Measurements from ENCODE around the gene SDHAF2.
A peak's percentile ranks its signal among the peaks of the same experiment; 100 is the strongest.
"Not testable (repeated sequence)": the region's sequence is repeated elsewhere in the genome, so short reads cannot be mapped to it uniquely, and the experiment has no call there.

The SDHAF2 gene

GRCh38 chr11:61425367-61426131, 4.4 kb upstream of the SDHAF2 start:
- DNase-seq (ENCODE audit: low read depth in 2 of 2), result no peak

GRCh38 chr11:61429346-61429690, 606 bp upstream of the SDHAF2 start:
- DNase-seq (ENCODE audit: low read depth in 2 of 2), result peak; percentile 42 to 50

GRCh38 chr11:61430839-61431238, 915 bp downstream of the SDHAF2 start:
- DNase-seq (ENCODE audit: low read depth in 2 of 2), result not testable (repeated sequence)

DNA sequence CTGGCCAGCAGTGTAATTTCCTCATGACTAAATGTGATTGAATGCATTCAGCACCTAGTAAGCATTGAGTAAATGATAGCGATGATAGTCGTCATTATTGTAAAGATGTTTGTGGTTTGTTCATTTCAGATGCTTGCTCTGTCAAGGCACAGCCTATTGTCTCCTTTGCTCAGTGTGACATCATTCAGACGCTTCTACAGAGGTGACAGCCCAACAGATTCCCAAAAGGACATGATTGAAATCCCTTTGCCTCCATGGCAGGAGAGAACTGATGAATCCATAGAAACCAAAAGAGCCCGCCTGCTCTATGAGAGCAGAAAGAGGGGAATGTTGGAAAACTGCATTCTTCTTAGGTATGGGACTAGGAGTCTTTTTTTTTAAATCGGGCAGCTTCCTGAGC, 7.6 kb downstream of the SDHAF2 start:
- DNase-seq (ENCODE audit: low read depth in 2 of 2), result no peak

DNA sequence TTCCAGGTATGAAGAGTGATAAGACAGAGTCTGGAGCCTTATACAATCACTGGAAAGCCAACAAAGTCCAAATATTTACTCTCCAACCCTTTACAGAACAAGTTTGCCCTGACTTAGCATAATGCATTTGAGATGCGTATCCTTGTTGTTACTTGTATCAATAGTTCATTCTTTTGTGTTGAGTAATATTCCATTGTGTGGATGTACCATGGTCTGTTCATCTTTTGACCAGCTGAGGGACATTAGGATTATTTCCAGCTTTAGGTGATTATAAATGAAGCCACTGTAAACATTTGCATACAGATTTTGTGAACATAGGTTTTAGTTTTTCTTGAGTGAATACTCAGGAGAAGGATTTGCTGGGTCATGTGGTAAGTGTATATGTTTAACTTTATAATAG, 9.7 kb downstream of the SDHAF2 start:
- no peak for DNase-seq (ENCODE audit: low read depth in 2 of 2)

GRCh38 chr11:61442616-61443015, 12.7 kb downstream of the SDHAF2 start:
- DNase-seq (ENCODE audit: low read depth in 2 of 2), result no peak

GRCh38 chr11:61445516-61445915, 15.6 kb downstream of the SDHAF2 start:
- DNase-seq (ENCODE audit: low read depth in 2 of 2), result no peak

DNA sequence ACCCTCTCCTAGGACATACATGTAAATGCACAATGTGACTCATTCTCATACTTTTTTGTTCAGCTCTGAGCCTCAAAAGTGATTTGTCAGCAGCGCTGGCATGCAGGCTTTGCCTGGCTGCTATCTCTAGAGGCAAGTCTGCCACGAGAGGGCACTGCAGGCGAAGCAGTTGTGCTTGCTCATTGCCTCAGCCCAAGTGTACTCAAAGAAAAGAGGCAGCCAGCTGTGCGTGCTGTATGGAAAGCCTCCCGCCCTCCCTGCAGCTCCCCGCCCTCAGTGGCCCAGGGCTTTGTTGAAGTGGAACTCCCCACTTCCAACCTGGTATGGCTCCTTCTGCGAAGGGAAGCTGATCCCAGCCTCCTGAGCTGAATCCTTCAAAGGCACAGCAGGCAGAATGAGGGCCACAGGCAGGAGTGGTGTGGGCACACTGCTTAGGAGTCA, 16.3 kb downstream of the SDHAF2 start:
- DNase-seq (ENCODE audit: low read depth in 2 of 2), result peak; percentile 65 to 79

DNA sequence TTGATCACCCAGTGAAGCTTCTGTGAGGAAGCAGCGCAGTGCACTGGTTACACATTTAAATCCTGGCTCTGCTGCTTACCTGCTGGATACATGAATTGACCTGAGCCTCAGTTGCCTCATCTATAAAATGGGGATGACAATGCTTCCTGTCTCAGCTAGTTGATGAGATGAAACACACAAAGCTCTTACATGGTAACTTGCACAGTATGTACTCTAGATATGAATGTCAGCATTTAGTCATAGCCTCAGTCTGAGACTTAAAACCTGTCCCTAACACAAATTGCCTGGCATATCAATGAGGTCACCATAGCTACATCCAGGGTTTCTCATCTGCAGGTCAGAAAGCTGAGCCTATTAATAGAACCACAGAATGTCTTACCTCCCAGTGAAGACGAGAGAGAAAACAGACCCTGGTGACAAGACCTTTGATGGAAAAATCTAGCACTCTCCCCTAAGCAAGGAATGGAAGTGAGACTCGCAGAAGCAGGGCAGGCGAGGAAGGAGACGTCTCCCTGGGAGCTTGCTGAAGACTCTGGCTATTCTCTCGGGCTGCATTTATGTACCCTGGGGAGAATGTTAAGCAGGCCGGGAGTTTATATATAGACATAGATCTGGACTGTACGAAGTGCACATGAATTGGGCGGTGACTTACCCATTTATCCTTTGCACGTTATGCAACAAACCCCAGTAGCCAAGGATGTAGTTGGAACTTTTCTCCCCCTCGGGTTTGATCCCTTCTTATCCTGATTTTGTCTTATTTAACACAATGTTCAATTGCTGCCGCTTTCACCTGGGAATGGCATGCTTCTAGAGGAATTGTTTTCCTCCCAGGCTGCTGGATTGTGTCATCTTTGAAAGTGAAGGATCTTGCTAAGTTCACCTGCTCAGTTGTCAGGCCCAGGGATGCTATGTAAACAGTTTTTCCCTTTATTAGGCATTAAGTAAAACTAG, 18.0 kb downstream of the SDHAF2 start:
- DNase-seq (ENCODE audit: low read depth in 2 of 2), result no peak

GRCh38 chr11:61448552-61448927, 18.6 kb downstream of the SDHAF2 start:
- DNase-seq (ENCODE audit: low read depth in 2 of 2), result no peak

GRCh38 chr11:61452825-61453224, 22.9 kb downstream of the SDHAF2 start:
- no peak for DNase-seq (ENCODE audit: low read depth in 2 of 2)

GRCh38 chr11:61453695-61454094, 23.8 kb downstream of the SDHAF2 start:
- DNase-seq (ENCODE audit: low read depth in 2 of 2), result no peak

- no peak for DNase-seq (ENCODE audit: low read depth in 2 of 2)
These were observed 24.6 kb downstream of the SDHAF2 start for GRCh38 chr11:61454520-61454919.

DNA sequence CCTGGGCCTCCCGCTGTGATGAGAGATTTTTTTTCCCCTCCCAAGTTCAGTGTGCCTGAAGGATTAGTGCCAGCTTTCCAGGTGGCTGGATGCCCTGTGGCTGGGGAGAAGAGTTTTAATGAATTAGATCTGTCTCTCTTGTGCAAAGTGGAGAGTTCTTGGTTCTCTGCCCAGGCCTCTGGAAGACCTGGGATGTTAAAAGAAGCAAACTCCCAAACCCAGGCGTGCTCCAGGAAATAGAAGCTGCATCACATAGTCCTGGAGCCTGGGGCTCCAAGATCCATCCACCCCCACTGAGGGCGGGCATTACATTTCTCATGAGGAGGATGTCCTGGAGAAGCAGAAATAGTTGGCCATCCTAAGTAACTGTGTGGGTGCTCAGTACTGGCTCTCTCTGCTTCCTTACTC, 30.6 kb downstream of the SDHAF2 start:
- DNase-seq (ENCODE audit: low read depth in 2 of 2), result no peak

DNA sequence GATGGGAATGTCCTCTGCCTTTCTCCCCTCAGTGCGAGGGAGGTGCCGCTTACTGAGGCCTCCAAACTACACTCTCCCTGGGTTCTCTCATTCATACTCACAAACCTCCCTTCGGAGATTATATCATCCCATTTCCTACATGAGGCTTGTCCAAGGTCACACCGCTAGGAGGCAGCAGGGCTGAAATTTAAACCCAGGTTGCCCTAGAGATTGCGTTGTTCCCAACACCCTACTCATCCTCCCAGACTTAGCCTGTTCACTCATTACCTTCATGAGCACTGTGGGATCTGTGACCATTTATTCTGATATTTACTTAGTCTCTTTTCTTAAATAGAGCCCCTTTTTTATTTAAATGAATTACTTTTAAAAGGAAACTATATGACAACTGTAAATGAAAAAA, 31.1 kb downstream of the SDHAF2 start:
- DNase-seq (ENCODE audit: low read depth in 2 of 2), result no peak

DNA sequence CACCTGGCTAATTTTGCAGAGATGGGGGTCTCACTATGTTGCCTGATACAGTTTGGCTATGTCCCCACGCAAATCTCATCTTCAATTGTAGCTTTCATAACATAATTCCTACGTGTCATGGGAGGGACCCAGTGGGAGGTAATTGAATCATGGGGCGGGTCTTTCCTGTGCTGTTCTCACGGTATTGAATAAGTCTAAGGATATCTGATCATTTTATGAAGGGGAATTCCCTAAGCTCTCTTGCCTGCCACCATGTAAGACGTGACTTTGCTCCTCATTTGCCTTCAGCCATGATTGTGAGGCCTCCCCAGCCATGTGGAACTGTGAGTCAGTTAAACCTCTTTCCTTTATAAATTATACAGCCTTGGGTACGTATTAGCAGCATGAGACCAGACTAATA, 37.7 kb downstream of the SDHAF2 start:
- not testable (repeated sequence) for DNase-seq (ENCODE audit: low read depth in 2 of 2)

GRCh38 chr11:61468002-61468401, 38.1 kb downstream of the SDHAF2 start:
- DNase-seq (ENCODE audit: low read depth in 2 of 2), result no peak

- no peak for DNase-seq (ENCODE audit: low read depth in 2 of 2)
These were observed 42.4 kb downstream of the SDHAF2 start for GRCh38 chr11:61472282-61472681.

GRCh38 chr11:61472868-61473267, 42.9 kb downstream of the SDHAF2 start:
- no peak for DNase-seq (ENCODE audit: low read depth in 2 of 2)

- no peak for DNase-seq (ENCODE audit: low read depth in 2 of 2)
These were observed 43.6 kb downstream of the SDHAF2 start for GRCh38 chr11:61473370-61474012.

- no peak for DNase-seq (ENCODE audit: low read depth in 2 of 2)
These were observed 44.2 kb downstream of the SDHAF2 start for GRCh38 chr11:61474013-61474643.

DNA sequence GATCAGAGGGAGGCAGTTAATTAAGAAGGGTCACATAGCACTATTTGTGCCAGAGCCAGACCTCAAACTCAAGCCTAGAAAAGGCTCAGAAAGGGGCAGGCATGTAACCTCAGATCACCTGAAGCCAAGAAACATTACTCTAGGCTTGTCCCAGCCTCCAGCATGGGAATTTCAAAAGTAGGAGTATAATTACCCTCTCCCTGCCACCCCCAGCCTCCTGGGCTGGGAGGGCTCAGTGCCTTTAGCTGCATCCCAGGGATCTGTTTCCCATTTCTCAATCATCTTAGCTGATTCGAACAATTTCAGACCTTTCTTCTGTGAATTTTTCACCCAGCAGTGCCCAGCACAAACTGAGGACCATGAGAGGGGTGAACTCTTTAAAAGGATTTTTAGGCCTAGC, 45.5 kb downstream of the SDHAF2 start:
- DNase-seq (ENCODE audit: low read depth in 2 of 2), result no peak

Measured in activated CD4-positive, alpha-beta T cell treated with anti-CD3 and anti-CD28 coated beads for 24 hours (primary cell).